Bronchial epithelial cell (primary cell): ENCODE results near the gene SERPINB1. TPM values are rescaled to one million over a fixed set of nuclear protein-coding genes. Genes with fewer than 3 reads are reported as not detected.

ENCODE experiments used
- DNase-seq: peaks from one replicate; pipeline ENCODE4 v3.0.0-alpha.2; 2010; ENCODE audit warnings: low read depth
- FAIRE-seq: peaks from 2 replicates; lab custom pipeline; 2011; peaks lifted over from hg19 to GRCh38; lab: Jason Lieb, UNC
- H3K27me3 ChIP-seq: 2 replicates; pipeline ENCODE4 v1.5.1; 2011; ENCODE audit warnings: low read length; ENCODE audit not compliant: control insufficient read depth, insufficient read depth
- H3K36me3 ChIP-seq: 2 replicates; pipeline ENCODE4 v1.5.1; 2011; ENCODE audit warnings: low read length; ENCODE audit not compliant: control insufficient read depth, insufficient read depth
- H3K4me3 ChIP-seq: 2 replicates; pipeline ENCODE4 v1.5.1; 2011; ENCODE audit warnings: mild to moderate bottlenecking, low read depth, low read length, control low read depth
- CTCF ChIP-seq: IDR thresholded peaks from 2 replicates; pipeline ENCODE4 v1.5.1; 2011; ENCODE audit warnings: mild to moderate bottlenecking, moderate library complexity, low read length, control low read depth, inconsistent platforms; ENCODE audit not compliant: insufficient read depth, severe bottlenecking
- total RNA-seq: library from RNA; depleted of rRNA; stranded (reverse); fragments of >200 nt; gene quantifications from 2 replicates; pipeline ENCODE4 v1.2.1, GENCODE V29; 2014

The SERPINB1 gene
- total RNA-seq, 1 donor from 2014 or later, result 142 TPM

- no peak overlapping the region for H3K4me3 ChIP-seq
- FAIRE-seq (no peak), DNase-seq (no peak)
- no peaks in the 10 kb centered on the region for H3K27me3 ChIP-seq
- H3K36me3 ChIP-seq, result no peaks in the 10 kb centered on the region
- TF ChIP-seq CTCF, result no peak
Measured at GRCh38 chr6:2799936-2800527, 41.6 kb downstream of the SERPINB1 start.

GRCh38 chr6:2798586-2799134 lies 43.0 kb downstream of the SERPINB1 start:
- H3K27me3 ChIP-seq, result no peaks in the 10 kb centered on the region
- TF ChIP-seq CTCF, result no peak
- no peak for FAIRE-seq
- H3K36me3 ChIP-seq, result no peaks in the 10 kb centered on the region
- H3K4me3 ChIP-seq, result no peak overlapping the region
- DNase-seq, result no peak

- no peak overlapping the region for H3K4me3 ChIP-seq
- DNase-seq (no peak), FAIRE-seq (no peak)
- no peak for TF ChIP-seq CTCF
- no peaks in the 10 kb centered on the region for H3K27me3 ChIP-seq
- no peaks in the 10 kb centered on the region for H3K36me3 ChIP-seq
Measured at GRCh38 chr6:2797564-2798031, 44.1 kb downstream of the SERPINB1 start.

GRCh38 chr6:2796861-2797260 lies 44.8 kb downstream of the SERPINB1 start:
- TF ChIP-seq CTCF, result no peak
- H3K4me3 ChIP-seq, result no peak overlapping the region
- DNase-seq (no peak), FAIRE-seq (no peak)
- H3K27me3 ChIP-seq, result no peaks in the 10 kb centered on the region
- no peaks in the 10 kb centered on the region for H3K36me3 ChIP-seq

GRCh38 chr6:2795956-2796355 lies 45.7 kb downstream of the SERPINB1 start:
- H3K36me3 ChIP-seq, result no peaks in the 10 kb centered on the region
- no peak overlapping the region for H3K4me3 ChIP-seq
- no peak for FAIRE-seq
- no peak for TF ChIP-seq CTCF
- no peaks in the 10 kb centered on the region for H3K27me3 ChIP-seq
- DNase-seq, result no peak
